ENCODE measurements around the gene RASAL3. TPM values are rescaled to one million over a fixed set of nuclear protein-coding genes. Genes with fewer than 3 reads are reported as not detected.
"Not testable (repeated sequence)": the region's sequence is repeated elsewhere in the genome, so short reads cannot be mapped to it uniquely, and the experiment has no call there.

Gene RASAL3
- total RNA-seq, 2 experiments from 2014 or later = 120 to 123 TPM

DNA sequence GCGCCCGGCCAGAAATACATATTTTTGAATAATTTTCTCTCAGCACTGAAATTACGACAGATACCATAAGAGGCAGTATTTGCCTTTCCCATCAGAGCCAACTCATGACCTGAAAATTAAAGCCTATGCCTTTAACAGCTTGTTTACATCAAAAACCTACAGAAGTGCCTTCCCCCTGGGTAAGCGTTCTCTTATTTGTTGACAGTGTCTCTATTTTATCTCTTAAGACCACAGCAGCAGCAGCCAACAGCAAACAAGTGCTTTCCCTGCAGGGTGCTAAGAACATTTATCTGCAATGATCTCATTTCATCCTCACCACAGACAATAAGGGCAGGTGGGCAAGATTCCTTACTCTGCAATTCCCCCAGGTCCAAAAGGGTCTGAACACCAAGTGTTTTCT lies 51.5 kb downstream of the RASAL3 start:
- POLR2A ChIA-PET = no interaction called here
- Mint-ChIP-seq H3K9me3 (no peaks in the 10 kb centered on the region), H3K27me3 (no peaks in the 10 kb centered on the region), H3K4me3 (no peak overlapping the region), H3K36me3 (ENCODE audit: low read depth) (peaks cover 24% of the 10 kb centered on the region), H3K27ac (peak overlapping the region; percentile 6), H3K4me1 (peaks cover 39% of the 10 kb centered on the region)
- no peak for DNase-seq
- CTCF ChIA-PET = interaction anchor here (1.2 to 1.8 kb wide), 3 partner anchors 33 to 144 kb away, joined by 3 to 5 read pairs (median 4); partner anchors contain the start of gene AKAP8

DNA sequence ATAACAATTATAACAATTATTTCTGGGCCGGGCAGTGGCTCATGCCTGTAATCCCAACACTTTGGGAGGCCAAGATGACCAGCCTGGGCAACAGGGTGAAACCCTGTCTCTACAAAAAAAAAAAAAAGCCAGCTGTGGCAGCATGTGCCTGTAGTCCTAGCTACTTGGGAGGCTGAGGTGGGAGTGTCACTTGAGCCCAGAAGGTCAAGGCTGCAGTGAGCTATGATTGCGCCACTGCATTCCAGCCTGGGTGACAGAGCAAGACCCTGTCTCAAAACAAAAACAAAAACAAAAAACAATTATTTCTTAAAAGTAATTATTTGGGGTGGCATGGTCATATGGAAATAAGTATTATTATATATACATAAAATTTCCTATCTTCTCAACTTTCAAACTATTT lies 53.0 kb downstream of the RASAL3 start:
- Mint-ChIP-seq H3K4me1 (peaks cover 26% of the 10 kb centered on the region), H3K36me3 (ENCODE audit: low read depth) (peaks cover 20% of the 10 kb centered on the region)
- H3K27ac Mint-ChIP-seq, H3K4me3 Mint-ChIP-seq, H3K27me3 Mint-ChIP-seq, DNase-seq, POLR2A ChIA-PET, H3K9me3 Mint-ChIP-seq: not testable (repeated sequence)
- CTCF ChIA-PET = interaction anchor here (2.5 kb wide), 1 partner anchor 13 kb away, joined by 6 read pairs; no protein-coding TSS in a partner anchor

DNA sequence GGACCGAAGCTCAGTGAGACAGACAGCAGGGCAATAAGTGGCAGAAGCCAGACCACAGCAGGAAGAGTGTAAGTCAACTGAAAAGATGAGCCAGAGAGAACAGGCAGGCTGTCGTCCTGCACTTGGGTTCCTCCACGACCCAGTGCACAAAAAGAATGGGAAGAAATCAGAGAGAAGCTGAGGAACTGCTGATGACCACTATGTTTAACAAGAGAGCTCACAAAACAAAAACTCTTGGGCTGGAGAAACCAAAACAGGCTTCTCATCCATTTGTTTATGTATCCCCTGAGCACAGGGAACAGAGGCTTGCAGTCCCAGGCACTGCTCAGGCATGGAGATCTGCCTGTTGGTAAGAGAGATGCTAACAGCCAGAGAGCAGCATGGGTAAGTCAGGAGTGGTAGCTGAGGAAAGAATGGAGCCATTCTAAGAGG lies 59.5 kb downstream of the RASAL3 start:
- POLR2A ChIA-PET = no interaction called here
- peak overlapping the region; percentile 27 for H3K27ac Mint-ChIP-seq
- DNase-seq = no peak
- peaks cover 19% of the 10 kb centered on the region for H3K36me3 Mint-ChIP-seq (ENCODE audit: low read depth)
- CTCF ChIA-PET = interaction anchor here (0.6 to 3.0 kb wide), 3 partner anchors 9 to 25 kb away, joined by 3 to 10 read pairs (median 3); partner anchors contain the start of genes AKAP8 and AKAP8L
- H3K9me3 Mint-ChIP-seq = no peaks in the 10 kb centered on the region
- H3K27me3 Mint-ChIP-seq = no peaks in the 10 kb centered on the region
- H3K4me3 Mint-ChIP-seq = no peak overlapping the region
- peaks cover 12% of the 10 kb centered on the region for H3K4me1 Mint-ChIP-seq

DNA sequence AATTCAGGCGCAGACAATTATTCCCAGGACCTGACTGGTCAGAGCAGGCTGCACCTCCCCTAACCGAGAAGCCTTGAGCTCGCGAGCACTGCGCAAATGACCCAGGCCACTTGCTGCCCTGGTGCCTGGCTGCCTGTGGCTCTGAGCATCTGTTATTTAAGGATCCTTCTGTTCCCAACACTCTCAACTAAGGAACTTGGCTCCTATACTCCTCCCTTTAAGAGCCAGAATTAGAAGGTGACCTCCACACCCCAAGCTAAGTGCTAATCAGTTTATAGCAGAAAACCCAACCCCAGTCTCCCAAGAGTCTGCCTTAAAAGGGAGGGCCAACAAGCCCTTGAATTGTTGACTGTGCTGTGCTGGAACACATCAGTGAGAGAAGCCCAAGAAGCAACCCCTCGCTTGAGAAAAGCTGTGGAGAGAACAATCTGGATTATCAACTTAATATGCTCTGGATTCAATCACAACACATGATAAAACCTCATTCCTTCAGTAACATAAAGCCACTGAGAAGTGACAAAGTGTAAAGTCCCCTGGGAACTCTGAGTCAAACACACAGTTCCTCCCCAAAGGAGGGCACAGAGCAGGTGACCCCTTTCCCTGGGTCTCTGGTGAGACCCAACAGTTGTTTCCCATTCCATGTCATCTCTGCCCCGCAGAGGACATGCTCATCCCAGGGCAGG lies 60.1 kb downstream of the RASAL3 start:
- ChIA-PET POLR2A (no interaction called here), CTCF (interaction anchor here (0.6 to 3.0 kb wide), 3 partner anchors 10 to 25 kb away, joined by 3 to 10 read pairs (median 3); partner anchors contain the start of genes AKAP8 and AKAP8L)
- peaks cover 19% of the 10 kb centered on the region for H3K36me3 Mint-ChIP-seq (ENCODE audit: low read depth)
- H3K9me3 Mint-ChIP-seq = no peaks in the 10 kb centered on the region
- H3K27ac Mint-ChIP-seq = peak overlapping the region; percentile 27
- peaks cover 12% of the 10 kb centered on the region for H3K4me1 Mint-ChIP-seq
- no peak overlapping the region for H3K4me3 Mint-ChIP-seq
- no peaks in the 10 kb centered on the region for H3K27me3 Mint-ChIP-seq
- no peak for DNase-seq

DNA sequence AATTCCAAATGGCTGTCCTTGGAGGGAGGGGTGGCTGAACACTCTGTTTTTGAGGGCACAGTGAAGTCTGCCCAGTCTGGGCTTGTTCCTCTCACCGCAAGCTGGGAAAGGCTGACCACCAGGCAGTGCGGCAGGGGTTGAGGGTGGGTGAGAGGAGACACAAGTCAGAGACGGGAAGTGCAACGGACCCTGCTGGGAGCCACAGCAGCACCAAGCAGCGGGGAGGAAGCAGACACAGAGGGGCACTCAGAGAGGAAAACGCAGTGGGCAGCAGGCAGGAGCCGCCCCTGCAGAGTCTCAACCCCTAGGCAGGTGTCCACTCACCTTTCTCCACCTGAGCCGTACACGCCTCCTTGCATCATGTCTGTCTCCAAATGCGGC lies 61.2 kb downstream of the RASAL3 start:
- H3K9me3 Mint-ChIP-seq = no peaks in the 10 kb centered on the region
- no peaks in the 10 kb centered on the region for H3K27me3 Mint-ChIP-seq
- H3K27ac Mint-ChIP-seq = no peak overlapping the region
- peaks cover 15% of the 10 kb centered on the region for H3K36me3 Mint-ChIP-seq (ENCODE audit: low read depth)
- no peak for DNase-seq
- ChIA-PET POLR2A (no interaction called here), CTCF (interaction anchor here (1.7 kb wide), 1 partner anchor 16 kb away, joined by 6 read pairs; the partner anchor contains the start of gene AKAP8L)
- no peak overlapping the region for H3K4me3 Mint-ChIP-seq
- H3K4me1 Mint-ChIP-seq = peaks cover 9% of the 10 kb centered on the region

DNA sequence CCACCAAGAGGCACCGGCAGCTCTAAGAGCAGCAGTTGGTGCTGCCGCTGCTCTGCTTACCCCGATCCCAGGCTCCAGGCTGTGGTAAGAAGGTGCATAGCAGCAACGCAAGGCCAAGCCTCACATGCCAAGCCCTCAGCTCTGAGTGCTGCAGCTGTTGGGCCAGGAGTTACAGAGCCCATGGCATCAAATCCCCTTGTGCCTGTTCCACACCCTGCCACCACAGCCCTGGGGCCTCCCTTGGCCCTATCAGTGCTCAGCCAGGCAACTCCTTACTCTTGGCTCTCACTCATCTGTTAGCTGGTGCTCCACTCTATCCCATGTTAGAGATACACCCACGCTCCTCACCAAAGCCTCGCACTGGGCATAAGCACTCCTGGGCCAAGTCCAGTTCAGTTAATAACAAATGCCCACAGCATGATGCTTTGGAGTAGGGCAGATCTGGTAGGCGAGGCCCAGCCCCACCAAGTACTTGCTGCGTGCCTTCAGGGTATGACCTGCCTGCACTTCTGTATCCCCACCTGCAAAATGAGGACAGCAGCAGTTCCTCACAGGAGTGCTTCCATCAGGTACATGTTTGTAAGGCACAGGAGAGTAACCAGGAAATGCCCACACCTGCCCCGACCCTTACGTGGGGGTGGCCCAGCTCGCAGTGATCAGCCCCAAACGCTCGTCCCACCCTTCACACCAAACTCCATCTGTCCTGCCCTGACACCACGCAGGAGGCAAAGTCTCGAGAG lies 61.8 kb downstream of the RASAL3 start:
- Mint-ChIP-seq H3K9me3 (no peaks in the 10 kb centered on the region), H3K4me1 (peaks cover 9% of the 10 kb centered on the region), H3K4me3 (no peak overlapping the region), H3K27ac (no peak overlapping the region), H3K36me3 (ENCODE audit: low read depth) (peaks cover 16% of the 10 kb centered on the region), H3K27me3 (no peaks in the 10 kb centered on the region)
- DNase-seq = no peak
- ChIA-PET POLR2A (no interaction called here), CTCF (interaction anchor here (1.1 to 1.7 kb wide), 2 partner anchors 14 to 17 kb away, joined by 4 to 6 read pairs; partner anchors contain the start of gene AKAP8L)

Small RNAs within 50 kb of the gene (microRNA-seq; reads per million reads assigned to microRNA genes)
- gene MIR1470 (ENCODE audit: borderline microRNAs expressed, borderline replicate concordance) = not detected

Other genes with a start within 250 kb of the RASAL3 start
- under 1 TPM; 0.32 to 0.42 TPM for gene EPHX3, start 232.1 kb downstream of the RASAL3 start, total RNA-seq
- gene BRD4, start 132.0 kb downstream of the RASAL3 start, total RNA-seq = 100 to 1,000 TPM; 114 to 115 TPM
- 10 to 100 TPM; 54.5 to 57.1 TPM for gene AKAP8, start 84.8 kb downstream of the RASAL3 start, total RNA-seq
- 10 to 100 TPM; 84.3 to 96.7 TPM for gene AKAP8L, start 45.6 kb downstream of the RASAL3 start, total RNA-seq
- gene WIZ, start 14.6 kb downstream of the RASAL3 start, total RNA-seq = 10 to 100 TPM; 28.7 to 31.6 TPM
- under 1 TPM in 1 of 2 experiments, not detected in 1; 0.08 TPM for gene PGLYRP2, start 15.0 kb upstream of the RASAL3 start, total RNA-seq
- under 1 TPM; 0.67 to 0.87 TPM for gene CYP4F22, start 44.0 kb upstream of the RASAL3 start, total RNA-seq
- not detected for gene CYP4F8, start 150.7 kb upstream of the RASAL3 start, total RNA-seq
- gene CYP4F3, start 176.4 kb upstream of the RASAL3 start, total RNA-seq = under 1 TPM; 0.15 to 0.23 TPM
- under 1 TPM in 1 of 2 experiments, not detected in 1; 0.10 TPM for gene CYP4F12, start 208.5 kb upstream of the RASAL3 start, total RNA-seq